ENCODE measurements around the gene SUCNR1.
"Not testable (repeated sequence)": the region's sequence is repeated elsewhere in the genome, so short reads cannot be mapped to it uniquely, and the experiment has no call there.

SUCNR1 gene

DNA sequence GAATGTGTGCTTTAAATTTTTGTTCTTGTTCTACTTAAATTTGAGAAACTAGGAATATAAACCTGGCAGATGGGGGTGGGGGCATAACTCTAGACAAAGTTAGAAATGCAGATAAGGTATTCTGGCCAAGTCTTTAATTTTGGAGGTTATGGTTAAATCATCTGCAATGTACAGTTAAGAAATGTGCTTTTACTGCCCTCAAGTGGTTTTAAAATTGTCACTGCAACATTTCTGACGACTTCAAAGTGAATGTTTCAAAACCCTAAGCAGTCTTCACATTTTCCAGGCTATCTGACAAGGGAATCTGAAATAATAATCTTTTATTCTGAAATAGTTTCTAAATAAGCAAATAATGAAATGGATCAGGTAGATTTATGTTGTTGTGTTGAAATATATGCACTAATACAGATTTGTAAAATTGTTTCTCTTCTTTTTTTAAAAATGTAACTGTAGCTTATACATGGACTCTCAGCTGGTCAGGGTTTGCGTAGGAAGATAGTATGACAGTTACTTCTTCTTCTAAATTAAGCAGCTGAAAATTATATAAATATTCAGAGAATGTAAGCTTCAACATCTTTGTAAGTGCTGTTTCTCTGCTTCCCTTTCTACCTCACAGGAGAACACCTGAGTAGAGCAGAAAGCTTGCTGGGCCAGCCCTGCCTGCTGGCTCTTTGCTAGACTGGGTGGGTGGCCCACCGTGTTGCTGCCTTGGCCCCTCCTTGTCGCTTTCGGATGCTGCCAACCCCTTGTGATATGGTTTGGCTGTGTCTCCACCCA lies 45.0 kb downstream of the SUCNR1 start:
- in situ Hi-C loops (cut with HindIII; ENCODE audit: low pct_unique_long_range_greater_than_20kb, low sequenced_read_pairs), result no loop called here
- DNase-seq (ENCODE audit: low read depth in 1 of 2, low spot score in 1 of 2), result peak; percentile 49 to 69
- TF ChIP-seq JUND (IDR thresholded peaks at IDR 0.05; ENCODE audit: low read depth), result no peak

DNA sequence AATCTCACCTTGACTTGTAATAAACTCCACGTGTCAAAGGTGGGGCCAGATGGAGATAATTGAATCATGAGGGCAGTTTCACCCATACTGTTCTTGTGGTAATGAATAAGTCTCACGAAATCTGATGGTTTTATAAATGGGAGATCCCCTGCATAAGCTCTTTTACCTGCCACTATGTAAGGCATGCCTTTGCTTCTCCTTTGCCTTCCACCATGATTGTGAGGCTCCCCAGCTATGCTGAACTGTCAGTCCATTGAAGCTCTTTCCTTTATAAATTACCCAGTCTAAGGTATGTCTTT lies 45.5 kb downstream of the SUCNR1 start:
- in situ Hi-C loops (cut with HindIII; ENCODE audit: low pct_unique_long_range_greater_than_20kb, low sequenced_read_pairs), result no loop called here
- no peak for TF ChIP-seq JUND (IDR thresholded peaks at IDR 0.05; ENCODE audit: low read depth)
- DNase-seq (ENCODE audit: low read depth in 1 of 2, low spot score in 1 of 2), result no peak

- DNase-seq (ENCODE audit: low read depth in 1 of 2, low spot score in 1 of 2), result no peak
- in situ Hi-C loops (cut with HindIII; ENCODE audit: low pct_unique_long_range_greater_than_20kb, low sequenced_read_pairs), result no loop called here
- TF ChIP-seq JUND (IDR thresholded peaks at IDR 0.05; ENCODE audit: low read depth), result no peak
These were observed 46.0 kb downstream of the SUCNR1 start for GRCh38 chr3:151919446-151919845.

- DNase-seq (ENCODE audit: low read depth in 1 of 2, low spot score in 1 of 2), result no peak
- in situ Hi-C loops (cut with HindIII; ENCODE audit: low pct_unique_long_range_greater_than_20kb, low sequenced_read_pairs), result no loop called here
- TF ChIP-seq JUND (IDR thresholded peaks at IDR 0.05; ENCODE audit: low read depth), result no peak
These were observed 50.5 kb downstream of the SUCNR1 start for GRCh38 chr3:151923901-151924300.

DNA sequence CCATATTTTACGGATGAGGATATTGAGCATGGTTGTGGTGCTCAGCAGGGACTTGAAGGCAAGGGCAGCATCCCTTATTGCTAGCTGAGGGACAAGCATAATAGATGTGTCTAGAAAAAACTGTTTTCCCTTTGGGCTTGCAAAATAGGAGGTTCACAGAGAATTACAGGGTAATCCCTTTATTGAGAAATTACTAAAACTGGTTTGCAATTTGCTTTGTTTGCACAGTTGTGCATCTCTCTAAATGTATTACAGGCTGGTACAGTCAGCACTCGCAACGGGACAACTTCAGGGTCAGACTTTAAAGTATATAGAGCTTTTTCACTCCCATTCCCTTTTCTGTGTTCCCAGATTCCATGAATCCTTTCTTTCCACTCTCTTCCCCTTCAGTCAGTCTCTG lies 51.3 kb downstream of the SUCNR1 start:
- no peak for DNase-seq (ENCODE audit: low read depth in 1 of 2, low spot score in 1 of 2)
- in situ Hi-C loops (cut with HindIII; ENCODE audit: low pct_unique_long_range_greater_than_20kb, low sequenced_read_pairs), result no loop called here
- TF ChIP-seq JUND (IDR thresholded peaks at IDR 0.05; ENCODE audit: low read depth), result no peak

- DNase-seq (ENCODE audit: low read depth in 1 of 2, low spot score in 1 of 2), result no peak
- in situ Hi-C loops (cut with HindIII; ENCODE audit: low pct_unique_long_range_greater_than_20kb, low sequenced_read_pairs), result no loop called here
- no peak for TF ChIP-seq JUND (IDR thresholded peaks at IDR 0.05; ENCODE audit: low read depth)
These were observed 52.0 kb downstream of the SUCNR1 start for GRCh38 chr3:151925419-151925818.

GRCh38 chr3:151925876-151926275 lies 52.4 kb downstream of the SUCNR1 start:
- TF ChIP-seq JUND (IDR thresholded peaks at IDR 0.05; ENCODE audit: low read depth), result no peak
- in situ Hi-C loops (cut with HindIII; ENCODE audit: low pct_unique_long_range_greater_than_20kb, low sequenced_read_pairs), result no loop called here
- DNase-seq (ENCODE audit: low read depth in 1 of 2, low spot score in 1 of 2), result peak; percentile 35 to 79

- in situ Hi-C loops (cut with HindIII; ENCODE audit: low pct_unique_long_range_greater_than_20kb, low sequenced_read_pairs), result no loop called here
- DNase-seq (ENCODE audit: low read depth in 1 of 2, low spot score in 1 of 2), result no peak
- no peak for TF ChIP-seq JUND (IDR thresholded peaks at IDR 0.05; ENCODE audit: low read depth)
These were observed 53.5 kb downstream of the SUCNR1 start for GRCh38 chr3:151926956-151927355.

DNA sequence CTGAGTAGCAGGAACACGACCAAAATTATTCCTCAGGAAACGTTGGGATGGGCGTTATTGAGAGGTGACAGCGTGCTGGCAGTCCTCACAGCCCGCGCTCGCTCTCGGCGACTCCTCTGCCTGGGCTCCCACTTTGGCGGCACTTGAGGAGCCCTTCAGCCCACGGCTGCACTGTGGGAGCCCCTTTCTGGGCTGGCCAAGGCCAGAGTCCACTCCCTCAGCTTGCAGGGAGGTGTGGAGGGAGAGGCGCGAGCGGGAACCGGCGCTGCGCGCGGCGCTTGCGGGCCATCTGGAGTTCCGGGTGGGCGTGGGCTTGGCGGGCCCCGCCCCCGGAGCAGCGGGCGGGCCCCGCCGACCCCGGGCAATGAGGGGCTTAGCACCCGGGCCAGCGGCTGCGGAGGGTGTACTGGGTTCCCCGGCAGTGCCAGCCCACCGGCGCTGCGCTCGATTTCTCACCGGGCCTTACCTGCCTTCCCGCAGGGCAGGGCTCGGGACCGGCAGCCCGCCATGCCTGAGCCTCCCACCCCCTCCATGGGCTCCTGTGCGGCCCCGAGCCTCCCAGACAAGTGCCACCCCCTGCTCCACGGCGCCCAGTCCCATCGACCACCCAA lies 54.6 kb downstream of the SUCNR1 start:
- in situ Hi-C loops (cut with HindIII; ENCODE audit: low pct_unique_long_range_greater_than_20kb, low sequenced_read_pairs); DNase-seq (ENCODE audit: low read depth in 1 of 2, low spot score in 1 of 2): not testable (repeated sequence)

GRCh38 chr3:151931171-151931570 lies 57.7 kb downstream of the SUCNR1 start:
- in situ Hi-C loops (cut with HindIII; ENCODE audit: low pct_unique_long_range_greater_than_20kb, low sequenced_read_pairs), result no loop called here
- no peak for TF ChIP-seq JUND (IDR thresholded peaks at IDR 0.05; ENCODE audit: low read depth)
- no peak for DNase-seq (ENCODE audit: low read depth in 1 of 2, low spot score in 1 of 2)

GRCh38 chr3:151933234-151933853 lies 59.9 kb downstream of the SUCNR1 start:
- TF ChIP-seq JUND (IDR thresholded peaks at IDR 0.05; ENCODE audit: low read depth), result 0 out of 2 replicates have a peak, but pooled peaks have one; percentile 20
- DNase-seq (ENCODE audit: low read depth in 1 of 2, low spot score in 1 of 2), result peak in 1 of 2 experiments; percentile 75

More at GRCh38 chr3:151933234-151933853, 59.9 kb downstream of the SUCNR1 start:
- in situ Hi-C loops (cut with HindIII; ENCODE audit: low pct_unique_long_range_greater_than_20kb, low sequenced_read_pairs), result no loop called here

Data from T47D (cell line).